ENCODE data around the gene UBE2C. TPM values are rescaled to one million over a fixed set of nuclear protein-coding genes. Genes with fewer than 3 reads are reported as not detected.

UBE2C gene
- total RNA-seq, 4 donors from 2014 or later = 0.45 to 5.8 (median 2.6) TPM; not detected in 1

DNA sequence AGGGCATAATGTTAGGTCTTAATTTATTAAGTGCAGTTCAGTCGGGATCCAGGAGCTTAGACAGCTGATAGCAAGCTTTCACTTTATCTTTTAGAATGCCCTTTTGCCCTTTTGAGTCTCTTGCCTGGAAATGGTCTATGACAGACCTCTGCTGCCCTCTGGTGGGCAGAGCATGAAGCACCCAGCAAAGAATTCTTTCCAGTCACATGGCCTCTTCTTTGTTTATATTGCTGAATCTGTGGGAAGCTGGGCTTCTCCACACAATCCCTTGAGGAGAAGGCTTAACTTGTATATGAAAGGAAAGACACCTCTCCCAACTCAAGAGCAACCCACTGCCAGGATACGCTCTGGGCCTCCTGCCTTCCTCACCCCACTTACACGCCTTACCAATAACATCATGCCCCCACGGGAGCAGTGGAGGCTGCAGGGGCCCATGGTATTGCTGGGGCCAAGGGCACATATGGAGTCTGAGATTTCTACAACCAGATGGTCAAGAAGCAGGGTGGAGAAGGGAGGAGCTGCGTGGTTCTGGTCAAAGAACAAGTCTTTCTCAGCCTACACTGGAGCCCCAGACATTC lies 41.2 kb upstream of the UBE2C start:
- Histone ChIP-seq H3K4me1 (peaks cover 0 to 4% of the 10 kb centered on the region in 2 donors), H3K27ac (peak overlapping the region in 1 of 3 donors; percentile 4), H3K4me3 (replicated peaks in 1 of 3) (no peak overlapping the region), H3K27me3 (no peaks in the 10 kb centered on the region), H3K9me3 (no peaks in the 10 kb centered on the region), H3K36me3 (no peaks in the 10 kb centered on the region)
- peak; percentile 83 to 85 for DNase-seq
- TF ChIP-seq POLR2A (IDR thresholded peaks at IDR 0.05) = no peak
- TF ChIP-seq, protein P1, sequence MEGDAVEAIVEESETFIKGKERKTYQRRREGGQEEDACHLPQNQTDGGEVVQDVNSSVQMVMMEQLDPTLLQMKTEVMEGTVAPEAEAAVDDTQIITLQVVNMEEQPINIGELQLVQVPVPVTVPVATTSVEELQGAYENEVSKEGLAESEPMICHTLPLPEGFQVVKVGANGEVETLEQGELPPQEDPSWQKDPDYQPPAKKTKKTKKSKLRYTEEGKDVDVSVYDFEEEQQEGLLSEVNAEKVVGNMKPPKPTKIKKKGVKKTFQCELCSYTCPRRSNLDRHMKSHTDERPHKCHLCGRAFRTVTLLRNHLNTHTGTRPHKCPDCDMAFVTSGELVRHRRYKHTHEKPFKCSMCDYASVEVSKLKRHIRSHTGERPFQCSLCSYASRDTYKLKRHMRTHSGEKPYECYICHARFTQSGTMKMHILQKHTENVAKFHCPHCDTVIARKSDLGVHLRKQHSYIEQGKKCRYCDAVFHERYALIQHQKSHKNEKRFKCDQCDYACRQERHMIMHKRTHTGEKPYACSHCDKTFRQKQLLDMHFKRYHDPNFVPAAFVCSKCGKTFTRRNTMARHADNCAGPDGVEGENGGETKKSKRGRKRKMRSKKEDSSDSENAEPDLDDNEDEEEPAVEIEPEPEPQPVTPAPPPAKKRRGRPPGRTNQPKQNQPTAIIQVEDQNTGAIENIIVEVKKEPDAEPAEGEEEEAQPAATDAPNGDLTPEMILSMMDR (IDR thresholded peaks at IDR 0.05) = peak; percentile 72 to 98 (median 94)
- 29 to 37% methylated on average over 5 of the region's 5 CpGs for WGBS, 2 donors
- intact Hi-C loops (cut with DNase I) = loop anchor here (2.0 to 10.0 kb wide), 2 partner anchors 222 to 456 kb away; no protein-coding TSS in a partner anchor

DNA sequence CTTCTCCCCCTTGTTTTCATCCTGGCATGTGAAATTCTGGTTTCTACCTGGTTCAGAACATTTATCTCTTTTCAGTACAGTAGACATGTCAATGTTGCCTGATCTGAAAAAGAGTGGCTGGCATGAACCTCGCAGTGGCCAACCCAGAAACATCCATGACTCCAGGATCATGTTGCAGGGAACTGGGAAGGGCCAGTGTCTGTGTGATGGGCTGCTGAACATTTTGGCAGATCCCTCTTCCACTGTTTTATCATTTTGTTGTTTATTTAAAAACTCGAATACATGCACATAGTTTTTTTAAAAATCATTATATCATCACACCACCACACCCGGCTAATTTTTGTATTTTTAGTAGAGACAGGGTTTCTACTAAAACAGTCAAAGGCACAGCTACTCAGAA lies 39.8 kb upstream of the UBE2C start:
- Histone ChIP-seq H3K36me3 (no peaks in the 10 kb centered on the region), H3K4me3 (replicated peaks in 1 of 3) (no peak overlapping the region), H3K27me3 (no peaks in the 10 kb centered on the region), H3K27ac (no peak overlapping the region), H3K9me3 (no peaks in the 10 kb centered on the region), H3K4me1 (peaks cover 0 to 4% of the 10 kb centered on the region in 2 donors)
- TF ChIP-seq, protein P1 (IDR thresholded peaks at IDR 0.05) = no peak
- TF ChIP-seq POLR2A (IDR thresholded peaks at IDR 0.05) = no peak
- 73 to 74% methylated on average over 3 of the region's 3 CpGs for WGBS, 2 donors
- intact Hi-C loops (cut with DNase I) = loop anchor here (10.0 kb wide), 1 partner anchor 458 kb away; no protein-coding TSS in a partner anchor
- no peak for DNase-seq

DNA sequence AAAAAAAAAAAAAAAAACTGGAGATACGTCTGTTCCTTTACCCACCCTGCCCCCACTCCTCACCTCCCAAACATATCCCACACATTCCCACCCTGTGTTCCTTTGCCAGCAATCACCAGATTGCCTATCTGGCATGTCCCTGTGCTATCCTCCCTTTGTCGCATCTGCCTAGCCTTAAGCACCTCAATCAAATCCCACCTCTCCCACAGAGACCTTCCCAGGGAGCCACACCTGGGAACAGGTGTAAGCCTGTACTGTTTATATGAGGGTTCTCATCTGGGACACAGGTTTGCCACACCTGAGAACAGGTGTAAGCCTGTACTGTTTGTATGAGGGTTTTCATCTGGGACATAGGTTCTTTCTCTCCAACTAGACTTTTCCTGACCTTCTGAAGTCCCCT lies 37.5 kb upstream of the UBE2C start:
- no peak for DNase-seq
- WGBS, 2 donors = 76 to 78% methylated on average over 2 of the region's 2 CpGs
- no peaks in the 10 kb centered on the region for H3K27me3 ChIP-seq
- H3K4me1 ChIP-seq = peaks cover 16 to 22% of the 10 kb centered on the region in 2 donors
- H3K36me3 ChIP-seq = no peaks in the 10 kb centered on the region
- intact Hi-C loops (cut with DNase I) = loop anchor here (10.0 kb wide), 1 partner anchor 460 kb away; no protein-coding TSS in a partner anchor
- H3K9me3 ChIP-seq = no peaks in the 10 kb centered on the region
- no peak for TF ChIP-seq POLR2A (IDR thresholded peaks at IDR 0.05)
- TF ChIP-seq, protein P1 (IDR thresholded peaks at IDR 0.05) = no peak
- H3K4me3 ChIP-seq (replicated peaks in 1 of 3) = no peak overlapping the region
- H3K27ac ChIP-seq = no peak overlapping the region

DNA sequence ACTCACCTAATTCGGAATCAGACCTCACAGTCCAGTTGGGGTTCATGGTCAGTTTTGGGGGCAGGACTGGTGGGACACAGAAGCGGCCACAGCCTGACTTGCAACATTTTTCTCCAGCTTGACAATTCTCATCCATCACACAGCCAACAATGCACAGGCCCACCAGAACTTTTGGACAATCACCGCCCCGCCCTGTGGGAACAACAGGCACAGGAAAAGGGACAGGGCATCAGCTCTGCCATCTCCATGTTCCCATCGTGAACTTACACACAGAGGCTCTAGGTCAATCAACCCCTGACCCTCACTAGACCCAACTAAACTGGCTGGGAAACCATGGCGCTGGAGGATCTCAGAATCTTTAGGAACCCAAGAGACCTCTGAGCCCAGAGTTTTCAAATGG lies 37.0 kb upstream of the UBE2C start:
- 88 to 95% methylated on average over 6 of the region's 6 CpGs for WGBS, 2 donors
- Histone ChIP-seq H3K4me3 (replicated peaks in 1 of 3) (no peak overlapping the region), H3K9me3 (no peaks in the 10 kb centered on the region), H3K36me3 (no peaks in the 10 kb centered on the region), H3K4me1 (peaks cover 16 to 26% of the 10 kb centered on the region in 2 donors), H3K27ac (no peak overlapping the region), H3K27me3 (no peaks in the 10 kb centered on the region)
- intact Hi-C loops (cut with DNase I) = loop anchor here (10.0 kb wide), 1 partner anchor 461 kb away; no protein-coding TSS in a partner anchor
- DNase-seq = no peak
- TF ChIP-seq, protein P1 (IDR thresholded peaks at IDR 0.05) = no peak
- TF ChIP-seq POLR2A (IDR thresholded peaks at IDR 0.05) = no peak

DNA sequence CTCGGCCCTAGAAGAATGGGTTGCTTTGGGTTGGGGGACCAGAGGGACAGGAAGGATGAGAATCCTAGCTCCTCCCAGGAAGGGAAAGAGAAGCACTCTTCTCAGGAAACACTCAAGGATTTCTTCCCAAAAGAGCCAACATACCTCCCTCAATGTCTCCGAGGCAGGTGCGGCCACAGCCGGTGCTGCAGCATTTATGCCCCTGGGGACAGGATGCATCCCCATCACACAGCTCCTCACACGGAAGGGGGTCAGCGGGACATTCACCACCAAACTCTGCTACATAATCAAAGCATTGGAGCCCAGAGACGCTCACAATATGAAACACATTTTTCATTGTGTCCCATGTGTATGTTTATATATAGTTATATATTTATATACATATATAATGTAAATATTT lies 35.5 kb upstream of the UBE2C start:
- no peaks in the 10 kb centered on the region for H3K27me3 ChIP-seq
- H3K4me1 ChIP-seq = peaks cover 16 to 28% of the 10 kb centered on the region in 2 donors
- H3K36me3 ChIP-seq = no peaks in the 10 kb centered on the region
- no peak overlapping the region for H3K27ac ChIP-seq
- 76 to 82% methylated on average over 7 of the region's 7 CpGs for WGBS, 2 donors
- no peak overlapping the region for H3K4me3 ChIP-seq (replicated peaks in 1 of 3)
- H3K9me3 ChIP-seq = no peaks in the 10 kb centered on the region
- intact Hi-C loops (cut with DNase I) = loop anchor here (10.0 kb wide), 1 partner anchor 462 kb away; no protein-coding TSS in a partner anchor
- DNase-seq = no peak
- TF ChIP-seq, protein P1 (IDR thresholded peaks at IDR 0.05) = no peak
- no peak for TF ChIP-seq POLR2A (IDR thresholded peaks at IDR 0.05)

Data from thyroid gland (tissue), 4 donors.